ENCODE measurements around the gene FSIP2. TPM values are rescaled to one million over a fixed set of nuclear protein-coding genes. Genes with fewer than 3 reads are reported as not detected.

Gene FSIP2
- total and polyA plus RNA-seq, 2 of the 8 experiments (the other 6 are each of a cell fraction or from before 2014, with no cell fraction given), result 0.47 to 1.4 TPM

- TF ChIP-seq MAX (IDR thresholded peaks at IDR 0.05), result peak; percentile 68
- peak in 1 of 2 experiments; percentile 77; a peak in 2 of 4 replicates for TF ChIP-seq SIN3A (conservative IDR thresholded peaks at IDR 0.05 in 1 of 2, IDR thresholded peaks at IDR 0.05 in 1 of 2; ENCODE audit: low read depth in 1 of 2, low read length in 2 of 2)
- TF ChIP-seq POLR2A (IDR thresholded peaks at IDR 0.05; ENCODE audit: control extremely low read depth in 1 of 2, low read depth in 2 of 2, low read length in 2 of 2), result peak in 1 of 2 experiments; percentile 29; a peak in 1 of 3 replicates
- 0 out of 2 replicates have a peak, but pooled peaks have one; percentile 17 for TF ChIP-seq JUN (IDR thresholded peaks at IDR 0.05; ENCODE audit: low read depth, low read length)
- TF ChIP-seq MAFK (IDR thresholded peaks at IDR 0.05; ENCODE audit: low read depth, low read length), result no peak
- no peak for TF ChIP-seq EGR1 (IDR thresholded peaks at IDR 0.05; ENCODE audit: borderline replicate concordance, low read depth, low read length)
- peak; percentile 48; the same call in 1 of the 2 replicates for TF ChIP-seq ATF3 (IDR thresholded peaks at IDR 0.05; ENCODE audit: insufficient read depth, low read depth, low read length)
- TF ChIP-seq EZH2 (IDR thresholded peaks at IDR 0.05; ENCODE audit: low read depth, low read length, severe bottlenecking), result no peak
- TF ChIP-seq USF2 (IDR thresholded peaks at IDR 0.05; ENCODE audit: low read length), result peak; percentile 39; the same call in 1 of the 2 replicates
- peak; percentile 100 for TF ChIP-seq CTCF (IDR thresholded peaks at IDR 0.05; ENCODE audit: control extremely low read depth in 1 of 3, insufficient read depth in 1 of 3, low read depth in 1 of 3, low read length in 3 of 3)
- TF ChIP-seq SP4 (IDR thresholded peaks at IDR 0.05; ENCODE audit: low read length), result 0 out of 2 replicates have a peak, but pooled peaks have one; percentile 48
- TF ChIP-seq KDM5A (IDR thresholded peaks at IDR 0.05; ENCODE audit: low read length), result no peak
- TF ChIP-seq FOSL1 (IDR thresholded peaks at IDR 0.05; ENCODE audit: insufficient read depth, low read depth, low read length), result 0 out of 2 replicates have a peak, but pooled peaks have one; percentile 35
- TF ChIP-seq CREB1 (IDR thresholded peaks at IDR 0.05), result peak; percentile 59
- TF ChIP-seq CHD1 (IDR thresholded peaks at IDR 0.05; ENCODE audit: low read depth, low read length), result no peak
- TF ChIP-seq YY1 (IDR thresholded peaks at IDR 0.05; ENCODE audit: low read depth, low read length), result peak; percentile 81; the same call in 1 of the 2 replicates
- peak; percentile 10 for TF ChIP-seq NANOG (IDR thresholded peaks at IDR 0.05; ENCODE audit: insufficient read depth, low read depth, low read length, poor library complexity, severe bottlenecking)
- no peak for TF ChIP-seq SUZ12 (IDR thresholded peaks at IDR 0.05; ENCODE audit: low read length)
- no peak for TF ChIP-seq BCL11A (IDR thresholded peaks at IDR 0.05; ENCODE audit: low read depth in 2 of 2, low read length in 2 of 2)
Measured at GRCh38 chr2:185738679-185739472, at the start of gene FSIP2 (continued).

All from H1 (cell line).